GM12864 (cell line): ENCODE data around the gene ATP5F1C.
"Not testable (repeated sequence)": the region's sequence is repeated elsewhere in the genome, so short reads cannot be mapped to it uniquely, and the experiment has no call there.

Experiments used
- DNase-seq: peaks from one replicate; pipeline ENCODE4 v3.0.0-alpha.2; 2011; ENCODE audit warnings: low read depth
- H3K4me3 ChIP-seq: 2 replicates; pipeline ENCODE4 v1.5.1; 2011; ENCODE audit warnings: mild to moderate bottlenecking, low read depth, low read length, control low read depth
- CTCF ChIP-seq: IDR thresholded peaks from 2 replicates; pipeline ENCODE4 v1.5.1; 2011; ENCODE audit warnings: low read depth, mild to moderate bottlenecking, moderate library complexity, low read length, control low read depth, inconsistent platforms; ENCODE audit errors: missing control alignments

Gene ATP5F1C

GRCh38 chr10:7787857-7788638 is at the start of gene ATP5F1C, which contains the start of gene KIN:
ATP5F1C (plus strand) TSS chr10:7788177; CDS start chr10:7788208, 31 bp downstream.
KIN (minus strand) TSS chr10:7787993; CDS start chr10:7787933, 60 bp downstream.
- TF ChIP-seq CTCF, result no peak

GRCh38 chr10:7738536-7739407 is 49.2 kb upstream of the ATP5F1C start:
- DNase-seq, result no peak
- TF ChIP-seq CTCF, result no peak
- H3K4me3 ChIP-seq, result no peak overlapping the region

More at GRCh38 chr10:7787857-7788638, at the start of gene ATP5F1C, which contains the start of gene KIN:
- H3K4me3 ChIP-seq, result peak within 1 kb of the TSS; percentile 70
- DNase-seq, result peak; percentile 90

- DNase-seq, result no peak
- TF ChIP-seq CTCF, result no peak
- H3K4me3 ChIP-seq, result no peak overlapping the region
Observed at GRCh38 chr10:7744307-7744706, 43.7 kb upstream of the ATP5F1C start.

GRCh38 chr10:7748637-7749036 is 39.3 kb upstream of the ATP5F1C start:
- DNase-seq, result not testable (repeated sequence)

GRCh38 chr10:7750222-7750621 is 37.8 kb upstream of the ATP5F1C start:
- no peak overlapping the region for H3K4me3 ChIP-seq
- no peak for DNase-seq
- TF ChIP-seq CTCF, result no peak

More at GRCh38 chr10:7748637-7749036, 39.3 kb upstream of the ATP5F1C start:
- H3K4me3 ChIP-seq, result not testable (repeated sequence)

- H3K4me3 ChIP-seq, result no peak overlapping the region
- no peak for TF ChIP-seq CTCF
- no peak for DNase-seq
Observed at GRCh38 chr10:7752251-7752650, 35.7 kb upstream of the ATP5F1C start.

GRCh38 chr10:7755103-7755502 is 32.9 kb upstream of the ATP5F1C start:
- H3K4me3 ChIP-seq, result no peak overlapping the region
- no peak for DNase-seq
- no peak for TF ChIP-seq CTCF
